GM18909 (cell line): Measurements from ENCODE around the gene LCN9.
"Not testable (repeated sequence)": the region's sequence is repeated elsewhere in the genome, so short reads cannot be mapped to it uniquely, and the experiment has no call there.

Source experiments
- ATAC-seq: cut with Tn5 transposase; IDR thresholded peaks from one replicate; pipeline ENCODE4 v1.9.1; 2021; ENCODE audit warnings: mild to moderate bottlenecking; ENCODE audit not compliant: unreplicated experiment, poor library complexity

Gene LCN9

DNA sequence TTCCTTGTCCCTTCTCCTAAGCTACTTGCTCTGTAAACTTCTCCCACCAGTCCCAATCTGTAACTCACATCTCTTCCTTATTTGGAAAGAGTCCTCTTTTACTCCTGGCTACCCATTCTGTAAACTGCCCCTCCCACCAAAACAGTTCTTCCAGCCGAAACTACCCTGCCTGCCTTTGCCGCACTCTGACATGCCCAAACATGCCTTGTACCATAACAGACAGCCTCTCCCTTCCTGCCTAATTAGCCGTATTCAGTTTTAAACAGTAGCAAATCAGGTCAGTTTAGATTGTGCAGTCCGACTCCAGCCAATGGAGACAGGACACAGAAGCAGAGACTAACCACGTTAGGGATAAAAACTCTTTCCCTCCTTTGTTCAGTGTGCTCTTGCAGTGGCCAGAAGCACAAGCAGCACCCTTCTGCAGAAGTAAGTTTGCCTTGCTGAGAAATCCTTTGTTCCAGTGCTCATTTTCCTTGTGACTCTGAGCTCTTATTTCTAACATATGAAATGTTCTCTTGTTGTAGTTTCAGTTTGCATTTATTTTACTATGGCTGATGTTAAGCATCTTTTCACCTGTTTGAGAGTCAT is 18.4 kb upstream of the LCN9 start:
- ATAC-seq = no peak

DNA sequence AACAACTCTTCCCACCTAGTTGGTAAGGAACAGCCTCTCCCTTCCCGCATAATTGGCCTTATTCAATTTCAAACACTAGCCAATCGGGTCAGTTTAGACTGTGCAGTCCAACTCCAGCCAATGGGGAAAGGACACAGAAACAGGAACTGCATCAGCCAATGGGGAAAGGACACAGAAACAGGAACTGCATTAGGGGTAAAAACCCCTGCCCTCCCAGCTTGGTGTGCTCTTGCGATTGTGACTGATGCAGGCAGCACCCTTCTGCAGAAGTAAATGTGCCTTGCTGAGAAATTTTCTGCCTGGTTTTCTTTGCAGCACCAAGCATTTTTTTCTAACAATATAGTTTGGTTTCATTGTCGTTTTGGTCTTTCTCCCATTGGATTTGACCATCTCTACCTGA is 15.2 kb upstream of the LCN9 start:
- ATAC-seq = no peak

DNA sequence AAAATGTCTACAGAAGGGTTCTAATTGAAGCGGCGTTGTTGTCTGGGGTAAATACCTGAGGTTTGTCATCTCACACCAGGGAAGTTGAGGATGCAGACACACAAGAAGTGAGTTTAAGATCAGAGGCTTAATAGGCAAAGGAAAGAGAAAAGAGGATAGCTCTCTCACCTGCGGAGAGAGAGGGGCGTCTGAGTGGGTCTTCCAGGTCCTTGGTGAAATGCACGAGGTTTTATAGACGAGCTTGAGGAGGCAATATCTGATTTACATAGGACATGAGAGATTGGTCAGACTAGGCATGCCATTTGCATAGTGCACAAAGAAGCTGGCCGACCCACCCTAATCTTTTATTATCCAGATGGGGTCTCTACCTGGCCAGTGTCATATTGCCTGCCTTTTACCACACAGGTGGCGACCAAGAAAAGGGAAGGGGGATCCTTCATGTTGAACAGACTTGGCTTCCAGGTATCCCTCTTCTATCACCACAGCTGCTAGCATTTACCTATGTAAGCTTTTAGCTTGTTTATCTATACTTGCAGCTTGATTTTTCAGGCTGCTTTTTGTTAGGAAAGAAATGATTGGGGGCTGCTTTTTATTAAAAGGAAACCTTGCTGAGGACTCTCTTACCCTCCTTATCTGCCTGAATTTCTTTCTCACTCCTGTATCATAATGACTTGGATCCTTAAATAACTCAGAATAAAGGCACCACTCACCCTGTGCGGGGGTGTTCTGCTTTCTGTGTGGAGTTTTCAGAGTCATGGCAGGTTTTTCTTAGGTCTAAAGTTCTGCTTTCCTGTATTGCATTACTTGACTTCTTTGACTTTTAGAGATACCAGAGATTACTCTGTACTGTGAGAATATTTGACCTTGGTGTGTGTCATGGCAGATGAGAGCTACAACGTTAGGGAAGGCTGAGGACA is 14.4 kb upstream of the LCN9 start:
- no peak for ATAC-seq

GRCh38 chr9:135649508-135649907 is 13.6 kb upstream of the LCN9 start:
- ATAC-seq = no peak

DNA sequence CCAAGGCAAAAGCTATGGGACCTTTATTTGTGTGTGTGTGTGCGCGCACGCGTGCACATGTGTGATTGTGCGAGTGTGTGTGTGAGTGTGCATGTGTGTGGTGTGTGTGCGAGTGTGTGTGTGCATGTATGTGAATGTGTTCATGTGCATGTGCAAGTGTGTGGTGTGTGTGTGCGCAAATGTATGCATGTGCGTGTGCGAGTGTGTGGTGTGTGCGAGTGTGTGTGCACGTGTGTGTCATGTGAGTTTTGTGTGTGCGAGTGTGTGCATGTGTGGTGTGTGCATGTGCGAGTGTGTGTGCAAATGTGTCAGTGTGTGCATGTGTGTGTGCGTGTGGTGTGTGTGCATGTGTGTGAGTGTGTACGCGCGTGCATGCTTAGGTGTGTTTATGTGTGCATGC is 12.7 kb upstream of the LCN9 start:
- no peak for ATAC-seq

GRCh38 chr9:135655317-135655716 is 7.8 kb upstream of the LCN9 start:
- no peak for ATAC-seq

GRCh38 chr9:135657416-135657815 is 5.7 kb upstream of the LCN9 start:
- ATAC-seq = no peak

- ATAC-seq = no peak
Measured at GRCh38 chr9:135659252-135659651, 3.9 kb upstream of the LCN9 start.

- no peak for ATAC-seq
Measured at GRCh38 chr9:135660407-135660806, 2.7 kb upstream of the LCN9 start.

GRCh38 chr9:135661816-135662560 is 1.1 kb upstream of the LCN9 start:
- ATAC-seq = no peak

GRCh38 chr9:135663451-135663770 is 302 bp downstream of the LCN9 start:
- no peak for ATAC-seq

- no peak for ATAC-seq
Measured at GRCh38 chr9:135663857-135664256, 748 bp downstream of the LCN9 start.

DNA sequence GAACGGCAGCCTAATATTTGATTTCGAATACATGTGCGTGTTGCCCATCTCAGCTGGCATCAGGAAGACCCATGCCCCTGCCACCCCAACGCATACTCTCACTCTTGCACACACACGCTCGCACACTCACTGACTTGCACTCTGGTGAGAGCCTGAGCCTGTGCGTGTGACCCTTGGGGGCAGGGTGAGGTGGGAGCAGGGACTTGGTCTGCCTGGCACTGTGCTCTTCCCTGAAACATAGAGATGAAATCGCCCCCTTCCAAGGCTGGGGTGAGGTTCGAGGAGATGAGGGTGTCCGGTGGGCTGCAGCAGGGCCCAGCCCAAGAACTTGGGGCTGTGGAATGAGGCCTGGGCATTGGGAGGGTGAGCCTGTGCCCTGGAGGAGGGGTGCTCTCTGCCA is 1.2 kb downstream of the LCN9 start:
- ATAC-seq = no peak

GRCh38 chr9:135664801-135665794 is 2.0 kb downstream of the LCN9 start:
- ATAC-seq = no peak

DNA sequence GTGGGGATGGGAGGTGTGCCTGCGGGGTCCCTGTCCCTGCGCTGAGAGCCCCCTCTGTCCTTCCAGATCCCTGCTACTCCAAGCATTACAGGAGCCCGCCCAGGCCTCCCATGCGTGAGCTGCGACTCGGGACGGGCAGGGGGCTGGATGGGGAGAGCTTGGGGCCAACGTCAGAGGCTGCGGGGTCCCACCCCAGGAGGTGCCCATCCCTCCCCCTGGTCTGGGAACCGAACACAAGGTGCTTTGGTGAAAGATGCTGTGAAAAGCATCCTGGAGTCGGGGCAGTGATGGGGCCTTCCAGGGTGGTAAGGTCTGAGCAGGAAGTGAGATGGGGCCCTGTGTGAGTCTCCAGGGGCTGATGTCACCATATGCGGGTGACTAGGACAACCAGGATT is 2.7 kb downstream of the LCN9 start:
- ATAC-seq = no peak

DNA sequence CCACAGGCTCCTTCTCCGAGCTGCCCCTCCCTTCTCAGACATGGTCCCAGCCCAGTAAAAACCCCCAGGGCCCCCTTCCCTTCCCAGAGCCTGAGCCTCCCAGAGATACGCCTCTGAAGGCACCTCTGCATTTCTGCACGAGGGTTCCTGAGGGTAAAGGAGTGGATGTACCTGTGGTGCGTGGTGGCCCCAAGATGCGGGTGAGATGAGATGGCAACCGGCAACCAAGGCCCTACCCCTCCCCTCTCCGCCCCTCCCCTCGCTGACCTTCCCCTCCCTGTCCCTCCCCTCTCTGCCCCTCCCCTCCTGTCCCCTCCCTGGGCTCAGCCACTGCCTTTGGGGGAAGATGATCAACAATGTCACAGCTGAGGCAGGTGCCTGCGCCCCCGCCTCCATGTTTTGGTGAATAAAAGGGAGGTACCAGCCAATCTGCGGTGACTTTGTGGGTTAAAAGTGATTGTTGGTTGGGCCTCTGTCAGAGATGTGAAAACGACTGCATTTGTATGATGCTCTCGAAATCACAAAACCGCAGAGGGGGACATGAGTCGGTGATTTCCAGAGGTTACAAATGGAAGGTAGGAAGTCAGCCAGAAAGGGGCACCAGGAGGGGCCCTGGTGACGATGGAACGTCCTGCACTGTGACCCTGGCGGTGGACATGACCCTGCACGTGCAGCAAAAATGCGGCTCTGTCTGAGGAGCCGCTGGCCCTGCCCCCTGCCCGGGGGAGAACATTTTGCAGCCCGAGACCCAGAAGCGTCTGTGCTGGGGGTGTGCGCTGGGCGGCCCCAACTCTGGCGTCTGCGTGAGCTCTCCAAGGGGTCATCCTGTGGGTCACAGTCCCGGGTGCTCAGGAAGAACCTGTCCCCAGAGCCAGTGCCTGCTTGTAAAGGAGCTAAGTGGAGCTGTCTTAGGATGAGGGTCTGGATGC is 3.7 kb downstream of the LCN9 start:
- ATAC-seq = no peak

- no peak for ATAC-seq
Measured at GRCh38 chr9:135667463-135668001, 4.4 kb downstream of the LCN9 start.

- not testable (repeated sequence) for ATAC-seq
Measured at GRCh38 chr9:135669018-135669417, 5.9 kb downstream of the LCN9 start.
